Measurements from ENCODE around the gene KCNJ4. TPM values are rescaled to one million over a fixed set of nuclear protein-coding genes. Genes with fewer than 3 reads are reported as not detected.

Gene KCNJ4
- total RNA-seq, 1 experiment from 2014 or later = 0.18 TPM

- ATAC-seq = no peak
- no peak for DNase-seq (ENCODE audit: low read depth, low spot score)
- Histone ChIP-seq H3K4me1 (ENCODE audit: control insufficient read depth, insufficient read depth, low read length) (no peaks in the 10 kb centered on the region), H3K27ac (ENCODE audit: low read length) (no peak overlapping the region), H3K9me3 (ENCODE audit: control insufficient read depth, insufficient read depth, low read depth, low read length) (no peaks in the 10 kb centered on the region), H3K27me3 (ENCODE audit: control insufficient read depth, insufficient read depth, low read length) (no peaks in the 10 kb centered on the region), H3K4me3 (ENCODE audit: low read depth in 2 of 2, low read length in 2 of 2) (peak overlapping the region; percentile 16 to 33; a peak in 3 of 4 replicates), H3K36me3 (ENCODE audit: control insufficient read depth, insufficient read depth, low read length) (no peaks in the 10 kb centered on the region)
- intact Hi-C loops (cut with micrococcal nuclease; ENCODE audit: unreplicated experiment) = no loop called here
- no peak for TF ChIP-seq POLR2AphosphoS5 (IDR thresholded peaks at IDR 0.05; ENCODE audit: low read depth, low read length)
- TF ChIP-seq, protein P1, sequence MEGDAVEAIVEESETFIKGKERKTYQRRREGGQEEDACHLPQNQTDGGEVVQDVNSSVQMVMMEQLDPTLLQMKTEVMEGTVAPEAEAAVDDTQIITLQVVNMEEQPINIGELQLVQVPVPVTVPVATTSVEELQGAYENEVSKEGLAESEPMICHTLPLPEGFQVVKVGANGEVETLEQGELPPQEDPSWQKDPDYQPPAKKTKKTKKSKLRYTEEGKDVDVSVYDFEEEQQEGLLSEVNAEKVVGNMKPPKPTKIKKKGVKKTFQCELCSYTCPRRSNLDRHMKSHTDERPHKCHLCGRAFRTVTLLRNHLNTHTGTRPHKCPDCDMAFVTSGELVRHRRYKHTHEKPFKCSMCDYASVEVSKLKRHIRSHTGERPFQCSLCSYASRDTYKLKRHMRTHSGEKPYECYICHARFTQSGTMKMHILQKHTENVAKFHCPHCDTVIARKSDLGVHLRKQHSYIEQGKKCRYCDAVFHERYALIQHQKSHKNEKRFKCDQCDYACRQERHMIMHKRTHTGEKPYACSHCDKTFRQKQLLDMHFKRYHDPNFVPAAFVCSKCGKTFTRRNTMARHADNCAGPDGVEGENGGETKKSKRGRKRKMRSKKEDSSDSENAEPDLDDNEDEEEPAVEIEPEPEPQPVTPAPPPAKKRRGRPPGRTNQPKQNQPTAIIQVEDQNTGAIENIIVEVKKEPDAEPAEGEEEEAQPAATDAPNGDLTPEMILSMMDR (IDR thresholded peaks at IDR 0.05) = no peak
- no peak for TF ChIP-seq SIN3A (IDR thresholded peaks at IDR 0.05; ENCODE audit: borderline replicate concordance, insufficient read depth, low read depth, low read length)
- no peak for TF ChIP-seq TCF7L2 (IDR thresholded peaks at IDR 0.05; ENCODE audit: low read depth, low read length)
- TF ChIP-seq, protein P2, sequence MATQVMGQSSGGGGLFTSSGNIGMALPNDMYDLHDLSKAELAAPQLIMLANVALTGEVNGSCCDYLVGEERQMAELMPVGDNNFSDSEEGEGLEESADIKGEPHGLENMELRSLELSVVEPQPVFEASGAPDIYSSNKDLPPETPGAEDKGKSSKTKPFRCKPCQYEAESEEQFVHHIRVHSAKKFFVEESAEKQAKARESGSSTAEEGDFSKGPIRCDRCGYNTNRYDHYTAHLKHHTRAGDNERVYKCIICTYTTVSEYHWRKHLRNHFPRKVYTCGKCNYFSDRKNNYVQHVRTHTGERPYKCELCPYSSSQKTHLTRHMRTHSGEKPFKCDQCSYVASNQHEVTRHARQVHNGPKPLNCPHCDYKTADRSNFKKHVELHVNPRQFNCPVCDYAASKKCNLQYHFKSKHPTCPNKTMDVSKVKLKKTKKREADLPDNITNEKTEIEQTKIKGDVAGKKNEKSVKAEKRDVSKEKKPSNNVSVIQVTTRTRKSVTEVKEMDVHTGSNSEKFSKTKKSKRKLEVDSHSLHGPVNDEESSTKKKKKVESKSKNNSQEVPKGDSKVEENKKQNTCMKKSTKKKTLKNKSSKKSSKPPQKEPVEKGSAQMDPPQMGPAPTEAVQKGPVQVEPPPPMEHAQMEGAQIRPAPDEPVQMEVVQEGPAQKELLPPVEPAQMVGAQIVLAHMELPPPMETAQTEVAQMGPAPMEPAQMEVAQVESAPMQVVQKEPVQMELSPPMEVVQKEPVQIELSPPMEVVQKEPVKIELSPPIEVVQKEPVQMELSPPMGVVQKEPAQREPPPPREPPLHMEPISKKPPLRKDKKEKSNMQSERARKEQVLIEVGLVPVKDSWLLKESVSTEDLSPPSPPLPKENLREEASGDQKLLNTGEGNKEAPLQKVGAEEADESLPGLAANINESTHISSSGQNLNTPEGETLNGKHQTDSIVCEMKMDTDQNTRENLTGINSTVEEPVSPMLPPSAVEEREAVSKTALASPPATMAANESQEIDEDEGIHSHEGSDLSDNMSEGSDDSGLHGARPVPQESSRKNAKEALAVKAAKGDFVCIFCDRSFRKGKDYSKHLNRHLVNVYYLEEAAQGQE (IDR thresholded peaks at IDR 0.05; ENCODE audit: insufficient read depth in 1 of 2, low read depth in 2 of 2, low read length in 1 of 2) = no peak
- CTCF ChIA-PET = no interaction called here
- POLR2A ChIA-PET = no interaction called here
- BruUV-seq (replicated peaks) = no TSS peak
- in situ Hi-C loops (cut with HindIII; ENCODE audit: low pct_unique_long_range_greater_than_20kb, low sequenced_read_pairs) = no loop called here
These were observed 702 bp upstream of the KCNJ4 start for GRCh38 chr22:38455530-38456271.

DNA sequence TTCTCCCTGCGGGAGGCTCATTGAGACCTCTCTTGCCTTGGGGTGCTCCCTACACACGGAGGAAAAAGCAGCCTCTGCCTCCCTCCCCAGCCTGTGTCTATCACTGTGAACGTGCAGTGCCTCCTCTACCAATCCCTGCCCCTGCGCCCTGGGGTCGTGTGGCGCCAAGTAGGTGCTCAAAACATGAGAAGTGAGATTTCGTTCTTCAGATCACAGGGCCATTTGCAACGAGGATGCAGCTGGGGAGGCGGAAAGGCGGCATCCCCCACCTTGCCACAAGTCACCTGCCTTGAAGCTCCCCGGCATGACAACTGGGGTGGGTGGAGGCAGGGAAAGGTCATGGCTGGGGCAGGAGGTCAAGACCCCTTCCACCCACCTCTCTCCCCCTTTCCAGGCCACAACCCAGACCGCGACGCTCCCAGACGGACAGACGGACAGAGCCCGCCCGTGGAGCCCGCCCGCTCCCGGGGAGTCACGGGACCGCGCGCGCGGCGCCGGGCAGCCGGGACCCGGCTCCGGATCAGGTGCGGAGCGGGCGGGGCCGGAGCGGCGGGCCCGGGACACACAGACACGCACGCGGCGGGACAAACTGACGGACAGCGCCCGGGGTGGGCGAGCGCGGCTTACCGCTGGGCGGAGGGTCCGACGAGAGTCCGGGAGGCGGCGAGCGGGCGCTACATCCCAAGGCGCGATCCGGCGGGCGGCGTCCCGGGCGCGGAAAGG lies 485 bp downstream of the KCNJ4 start:
- CTCF ChIA-PET = no interaction called here
- DNase-seq (ENCODE audit: low read depth, low spot score) (no peak), ATAC-seq (peak; percentile 43; the same call in 1 of the 2 replicates)
- no peaks in the 10 kb centered on the region for H3K4me1 ChIP-seq (ENCODE audit: control insufficient read depth, insufficient read depth, low read length)
- H3K4me3 ChIP-seq (ENCODE audit: low read depth in 2 of 2, low read length in 2 of 2) = peak overlapping the region; percentile 6 to 28; a peak in 3 of 4 replicates
- H3K27me3 ChIP-seq (ENCODE audit: control insufficient read depth, insufficient read depth, low read length) = no peaks in the 10 kb centered on the region
- no peak for TF ChIP-seq SIN3A (IDR thresholded peaks at IDR 0.05; ENCODE audit: borderline replicate concordance, insufficient read depth, low read depth, low read length)
- no peak for TF ChIP-seq POLR2AphosphoS5 (IDR thresholded peaks at IDR 0.05; ENCODE audit: low read depth, low read length)
- TF ChIP-seq, protein P2 (IDR thresholded peaks at IDR 0.05; ENCODE audit: insufficient read depth in 1 of 2, low read depth in 2 of 2, low read length in 1 of 2) = no peak
- no peak for TF ChIP-seq TCF7L2 (IDR thresholded peaks at IDR 0.05; ENCODE audit: low read depth, low read length)
- TF ChIP-seq, protein P1 (IDR thresholded peaks at IDR 0.05) = no peak
- in situ Hi-C loops (cut with HindIII; ENCODE audit: low pct_unique_long_range_greater_than_20kb, low sequenced_read_pairs) = no loop called here
- no peaks in the 10 kb centered on the region for H3K36me3 ChIP-seq (ENCODE audit: control insufficient read depth, insufficient read depth, low read length)
- intact Hi-C loops (cut with micrococcal nuclease; ENCODE audit: unreplicated experiment) = no loop called here
- H3K9me3 ChIP-seq (ENCODE audit: control insufficient read depth, insufficient read depth, low read depth, low read length) = no peaks in the 10 kb centered on the region
- H3K27ac ChIP-seq (ENCODE audit: low read length) = no peak overlapping the region
- no TSS peak for BruUV-seq (replicated peaks)
- POLR2A ChIA-PET = no interaction called here

All from Panc1 (cell line).